ENCODE data around the gene BMP2. TPM values are rescaled to one million over a fixed set of nuclear protein-coding genes. Genes with fewer than 3 reads are reported as not detected.

Gene BMP2
- total and polyA plus RNA-seq, 2 experiments from 2014 or later: 0.73 to 1.0 TPM

DNA sequence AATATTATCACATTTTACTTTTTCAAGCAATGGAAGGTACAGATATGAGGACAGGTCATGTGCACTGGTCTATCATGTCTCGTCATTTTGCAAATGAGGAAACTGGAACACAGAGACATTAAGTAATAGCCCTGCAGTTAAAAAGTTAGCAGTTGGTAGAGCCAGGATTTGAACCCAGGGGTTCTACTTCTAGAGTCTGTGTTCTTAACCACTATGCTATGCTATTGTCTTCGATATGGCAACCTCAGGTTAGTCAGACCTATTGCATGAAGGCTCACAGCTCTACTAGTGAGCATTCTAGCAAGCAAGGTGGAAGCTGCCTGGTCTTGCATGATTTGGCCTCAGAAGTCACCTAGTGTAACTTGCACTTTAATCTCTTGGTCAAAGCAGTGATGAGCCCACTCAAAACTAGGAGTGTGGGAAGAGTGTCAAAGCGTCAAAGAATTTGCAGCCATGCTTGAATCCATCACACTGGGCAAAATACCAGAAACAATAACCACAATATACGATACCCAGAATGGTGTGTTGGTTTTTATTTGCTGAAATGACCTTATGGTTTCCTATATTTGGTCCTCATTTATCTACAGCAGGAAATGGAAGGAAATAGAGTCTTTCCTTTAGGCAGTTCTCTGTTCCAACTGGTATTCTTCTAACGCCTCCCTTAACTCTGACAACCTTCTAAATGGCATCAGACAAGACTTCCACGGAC is 20.4 kb upstream of the BMP2 start:
- Mint-ChIP-seq H3K27ac (no peak overlapping the region), H3K36me3 (ENCODE audit: low read depth) (peaks cover 3% of the 10 kb centered on the region; the same call in 1 of the 3 replicates), H3K4me3 (no peak overlapping the region), H3K9me3 (peaks cover 4% of the 10 kb centered on the region; the same call in 1 of the 3 replicates), H3K27me3 (ENCODE audit: insufficient read depth, low read depth, poor library complexity) (peaks cover 2% of the 10 kb centered on the region), H3K4me1 (no peaks in the 10 kb centered on the region)
- H3K4me3 ChIP-seq: no peak overlapping the region
- H3K4me1 ChIP-seq (ENCODE audit: insufficient read depth): no peaks in the 10 kb centered on the region
- DNase-seq (ENCODE audit: low spot score) (peak; percentile 33), ATAC-seq (peak; percentile 35; the same call in 1 of the 3 replicates)
- TF ChIP-seq CTCF (conservative IDR thresholded peaks at IDR 0.05; ENCODE audit: low read depth in 2 of 2): no peak
- no peak for TF ChIP-seq ZNF114 (CRISPR knock-in tag; IDR thresholded peaks at IDR 0.05)
- no peak for TF ChIP-seq STAT1 (IDR thresholded peaks at IDR 0.05; ENCODE audit: unreplicated experiment)
- TF ChIP-seq POLR2AphosphoS5 (IDR thresholded peaks at IDR 0.05; ENCODE audit: low read depth): no peak
- TF ChIP-seq JUNB (IDR thresholded peaks at IDR 0.05; ENCODE audit: unreplicated experiment): no peak
- TF ChIP-seq, protein P1, sequence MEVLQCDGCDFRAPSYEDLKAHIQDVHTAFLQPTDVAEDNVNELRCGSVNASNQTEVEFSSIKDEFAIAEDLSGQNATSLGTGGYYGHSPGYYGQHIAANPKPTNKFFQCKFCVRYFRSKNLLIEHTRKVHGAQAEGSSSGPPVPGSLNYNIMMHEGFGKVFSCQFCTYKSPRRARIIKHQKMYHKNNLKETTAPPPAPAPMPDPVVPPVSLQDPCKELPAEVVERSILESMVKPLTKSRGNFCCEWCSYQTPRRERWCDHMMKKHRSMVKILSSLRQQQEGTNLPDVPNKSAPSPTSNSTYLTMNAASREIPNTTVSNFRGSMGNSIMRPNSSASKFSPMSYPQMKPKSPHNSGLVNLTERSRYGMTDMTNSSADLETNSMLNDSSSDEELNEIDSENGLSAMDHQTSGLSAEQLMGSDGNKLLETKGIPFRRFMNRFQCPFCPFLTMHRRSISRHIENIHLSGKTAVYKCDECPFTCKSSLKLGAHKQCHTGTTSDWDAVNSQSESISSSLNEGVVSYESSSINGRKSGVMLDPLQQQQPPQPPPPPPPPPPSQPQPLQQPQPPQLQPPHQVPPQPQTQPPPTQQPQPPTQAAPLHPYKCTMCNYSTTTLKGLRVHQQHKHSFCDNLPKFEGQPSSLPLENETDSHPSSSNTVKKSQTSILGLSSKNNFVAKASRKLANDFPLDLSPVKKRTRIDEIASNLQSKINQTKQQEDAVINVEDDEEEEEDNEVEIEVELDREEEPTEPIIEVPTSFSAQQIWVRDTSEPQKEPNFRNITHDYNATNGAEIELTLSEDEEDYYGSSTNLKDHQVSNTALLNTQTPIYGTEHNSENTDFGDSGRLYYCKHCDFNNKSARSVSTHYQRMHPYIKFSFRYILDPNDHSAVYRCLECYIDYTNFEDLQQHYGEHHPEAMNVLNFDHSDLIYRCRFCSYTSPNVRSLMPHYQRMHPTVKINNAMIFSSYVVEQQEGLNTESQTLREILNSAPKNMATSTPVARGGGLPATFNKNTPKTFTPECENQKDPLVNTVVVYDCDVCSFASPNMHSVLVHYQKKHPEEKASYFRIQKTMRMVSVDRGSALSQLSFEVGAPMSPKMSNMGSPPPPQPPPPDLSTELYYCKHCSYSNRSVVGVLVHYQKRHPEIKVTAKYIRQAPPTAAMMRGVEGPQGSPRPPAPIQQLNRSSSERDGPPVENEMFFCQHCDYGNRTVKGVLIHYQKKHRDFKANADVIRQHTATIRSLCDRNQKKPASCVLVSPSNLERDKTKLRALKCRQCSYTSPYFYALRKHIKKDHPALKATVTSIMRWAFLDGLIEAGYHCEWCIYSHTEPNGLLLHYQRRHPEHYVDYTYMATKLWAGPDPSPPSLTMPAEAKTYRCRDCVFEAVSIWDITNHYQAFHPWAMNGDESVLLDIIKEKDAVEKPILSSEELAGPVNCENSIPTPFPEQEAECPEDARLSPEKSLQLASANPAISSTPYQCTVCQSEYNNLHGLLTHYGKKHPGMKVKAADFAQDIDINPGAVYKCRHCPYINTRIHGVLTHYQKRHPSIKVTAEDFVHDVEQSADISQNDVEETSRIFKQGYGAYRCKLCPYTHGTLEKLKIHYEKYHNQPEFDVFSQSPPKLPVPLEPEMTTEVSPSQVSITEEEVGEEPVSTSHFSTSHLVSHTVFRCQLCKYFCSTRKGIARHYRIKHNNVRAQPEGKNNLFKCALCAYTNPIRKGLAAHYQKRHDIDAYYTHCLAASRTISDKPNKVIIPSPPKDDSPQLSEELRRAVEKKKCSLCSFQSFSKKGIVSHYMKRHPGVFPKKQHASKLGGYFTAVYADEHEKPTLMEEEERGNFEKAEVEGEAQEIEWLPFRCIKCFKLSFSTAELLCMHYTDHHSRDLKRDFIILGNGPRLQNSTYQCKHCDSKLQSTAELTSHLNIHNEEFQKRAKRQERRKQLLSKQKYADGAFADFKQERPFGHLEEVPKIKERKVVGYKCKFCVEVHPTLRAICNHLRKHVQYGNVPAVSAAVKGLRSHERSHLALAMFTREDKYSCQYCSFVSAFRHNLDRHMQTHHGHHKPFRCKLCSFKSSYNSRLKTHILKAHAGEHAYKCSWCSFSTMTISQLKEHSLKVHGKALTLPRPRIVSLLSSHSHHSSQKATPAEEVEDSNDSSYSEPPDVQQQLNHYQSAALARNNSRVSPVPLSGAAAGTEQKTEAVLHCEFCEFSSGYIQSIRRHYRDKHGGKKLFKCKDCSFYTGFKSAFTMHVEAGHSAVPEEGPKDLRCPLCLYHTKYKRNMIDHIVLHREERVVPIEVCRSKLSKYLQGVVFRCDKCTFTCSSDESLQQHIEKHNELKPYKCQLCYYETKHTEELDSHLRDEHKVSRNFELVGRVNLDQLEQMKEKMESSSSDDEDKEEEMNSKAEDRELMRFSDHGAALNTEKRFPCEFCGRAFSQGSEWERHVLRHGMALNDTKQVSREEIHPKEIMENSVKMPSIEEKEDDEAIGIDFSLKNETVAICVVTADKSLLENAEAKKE (CRISPR knock-in tag; IDR thresholded peaks at IDR 0.05): no peak
- TF ChIP-seq EZH2 (IDR thresholded peaks at IDR 0.05; ENCODE audit: low read depth, unreplicated experiment): no peak
- TF ChIP-seq, protein P2, sequence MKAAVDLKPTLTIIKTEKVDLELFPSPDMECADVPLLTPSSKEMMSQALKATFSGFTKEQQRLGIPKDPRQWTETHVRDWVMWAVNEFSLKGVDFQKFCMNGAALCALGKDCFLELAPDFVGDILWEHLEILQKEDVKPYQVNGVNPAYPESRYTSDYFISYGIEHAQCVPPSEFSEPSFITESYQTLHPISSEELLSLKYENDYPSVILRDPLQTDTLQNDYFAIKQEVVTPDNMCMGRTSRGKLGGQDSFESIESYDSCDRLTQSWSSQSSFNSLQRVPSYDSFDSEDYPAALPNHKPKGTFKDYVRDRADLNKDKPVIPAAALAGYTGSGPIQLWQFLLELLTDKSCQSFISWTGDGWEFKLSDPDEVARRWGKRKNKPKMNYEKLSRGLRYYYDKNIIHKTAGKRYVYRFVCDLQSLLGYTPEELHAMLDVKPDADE (IDR thresholded peaks at IDR 0.05): no peak
- no peak for TF ChIP-seq NANOG (IDR thresholded peaks at IDR 0.05; ENCODE audit: borderline replicate concordance)
- no peak for TF ChIP-seq EZH2phosphoT487 (IDR thresholded peaks at IDR 0.05; ENCODE audit: unreplicated experiment)
- TF ChIP-seq REST (IDR thresholded peaks at IDR 0.05; ENCODE audit: unreplicated experiment): no peak
- TF ChIP-seq ZNF331 (CRISPR knock-in tag; IDR thresholded peaks at IDR 0.05; ENCODE audit: low read depth): no peak
- no peak for TF ChIP-seq CREB1 (CRISPR knock-in tag; IDR thresholded peaks at IDR 0.05; ENCODE audit: low read depth)
- no peaks in the 10 kb centered on the region for H3K27me3 ChIP-seq (ENCODE audit: insufficient read depth)
- no peaks in the 10 kb centered on the region for H3K36me3 ChIP-seq (ENCODE audit: insufficient read depth)
- H3K27ac ChIP-seq (ENCODE audit: low read depth): no peak overlapping the region
- no peaks in the 10 kb centered on the region for H3K79me2 ChIP-seq (replicated peaks; ENCODE audit: insufficient read depth)
- no peaks in the 10 kb centered on the region for H3F3A ChIP-seq (replicated peaks; ENCODE audit: low read depth)
- peak overlapping the region; percentile 23; the same call in 1 of the 2 replicates for H2AFZ ChIP-seq
- H3K9me2 ChIP-seq (ENCODE audit: insufficient read depth): no peaks in the 10 kb centered on the region; the same call in 1 of the 2 replicates
- no peaks in the 10 kb centered on the region for H4K20me1 ChIP-seq (replicated peaks; ENCODE audit: insufficient read depth)
- H3K4me2 ChIP-seq: no peak overlapping the region
